AG04449 (cell line): ENCODE data around the gene PGD.

Experiments used
- CTCF ChIA-PET: fragments of 350-600 bp; formaldehyde crosslinking; extraction: SDS; loops from one replicate; lab custom pipeline; 2021; ENCODE audit warnings: antibody characterized with exemption; lab: Yijun Ruan, JAX
- POLR2A ChIA-PET: fragments of 400-600, 350-600 bp; formaldehyde crosslinking; extraction: SDS; loops from one replicate; lab custom pipeline; 2020; ENCODE audit warnings: antibody characterized with exemption, inconsistent platforms; lab: Yijun Ruan, JAX
- DNase-seq: peaks from one replicate; pipeline ENCODE4 v3.0.0-alpha.2; 2010; ENCODE audit warnings: low read depth, low spot score
- H3K4me3 ChIP-seq: 2 replicates; pipeline ENCODE4 v1.5.1; 2011; ENCODE audit warnings: low read depth, mild to moderate bottlenecking, control low read depth, low read length
- CTCF ChIP-seq: IDR thresholded peaks from one replicate; pipeline ENCODE4 v1.5.1; 2011; ENCODE audit warnings: mild to moderate bottlenecking, moderate library complexity, low read length, control low read depth, inconsistent platforms; ENCODE audit not compliant: insufficient read depth; ENCODE audit errors: missing control alignments

Gene PGD

GRCh38 chr1:10380594-10381275, 18.1 kb upstream of the PGD start:
- TF ChIP-seq CTCF: no peak
- CTCF ChIA-PET: interaction anchor here (1.1 to 3.1 kb wide), 6 partner anchors 18 to 114 kb away, joined by 3 to 54 read pairs (median 10); partner anchors contain the start of genes CENPS and PGD
- DNase-seq: peak; percentile 71
- no peak overlapping the region for H3K4me3 ChIP-seq
- POLR2A ChIA-PET: interaction anchor here (1.1 kb wide), 1 partner anchor 45 kb away, joined by 3 read pairs; no protein-coding TSS in a partner anchor

GRCh38 chr1:10383630-10384029, 15.2 kb upstream of the PGD start:
- CTCF ChIA-PET: interaction anchor here (5.8 kb wide), 1 partner anchor 46 kb away, joined by 34 read pairs; the partner anchor contains the start of gene CENPS

GRCh38 chr1:10384219-10384618, 14.6 kb upstream of the PGD start:
- no peak for TF ChIP-seq CTCF
- H3K4me3 ChIP-seq: no peak overlapping the region
- no peak for DNase-seq
- POLR2A ChIA-PET: no interaction called here
- CTCF ChIA-PET: interaction anchor here (5.8 kb wide), 1 partner anchor 46 kb away, joined by 34 read pairs; the partner anchor contains the start of gene CENPS

More at GRCh38 chr1:10383630-10384029, 15.2 kb upstream of the PGD start:
- POLR2A ChIA-PET: no interaction called here
- no peak for TF ChIP-seq CTCF
- DNase-seq: no peak
- no peak overlapping the region for H3K4me3 ChIP-seq

- no peak for DNase-seq
- CTCF ChIA-PET: interaction anchor here (1.2 to 5.8 kb wide), 6 partner anchors 10 to 177 kb away, joined by 3 to 47 read pairs (median 16); partner anchors contain the start of genes CENPS, KIF1B and PGD
- POLR2A ChIA-PET: interaction anchor here (2.0 kb wide), 1 partner anchor 12 kb away, joined by 23 read pairs; the partner anchor contains the start of gene PGD
- no peak overlapping the region for H3K4me3 ChIP-seq
- TF ChIP-seq CTCF: no peak
Observed at GRCh38 chr1:10386761-10387676, 11.8 kb upstream of the PGD start.

GRCh38 chr1:10387677-10388386, 11.0 kb upstream of the PGD start:
- H3K4me3 ChIP-seq: peak overlapping the region; percentile 13; the same call in 1 of the 2 replicates
- peak; percentile 17 for TF ChIP-seq CTCF
- ChIA-PET CTCF (interaction anchor here (0.6 to 5.8 kb wide), 9 partner anchors 8 to 181 kb away, joined by 3 to 47 read pairs (median 5); partner anchors contain the start of genes CENPS, KIF1B and PGD), POLR2A (interaction anchor here (0.9 to 2.0 kb wide), 2 partner anchors 11 to 29 kb away, joined by 4 to 23 read pairs; partner anchors contain the start of gene PGD)
- DNase-seq: peak; percentile 65
